Endothelial cell (in vitro differentiated cells): Measurements from ENCODE around the gene SMARCD1. TPM values are rescaled to one million over a fixed set of nuclear protein-coding genes. Genes with fewer than 3 reads are reported as not detected.
A peak's percentile ranks its signal among the peaks of the same experiment; 100 is the strongest.

ENCODE experiments used
- DNase-seq: peaks from one replicate; pipeline ENCODE4 v3.0.0; 2021; ENCODE audit warnings: low spot score
- H3K27ac Mint-ChIP-seq: one replicate; pipeline ENCODE4 v1.8.0; 2021; ENCODE audit warnings: mixed read lengths, inconsistent platforms; ENCODE audit not compliant: unreplicated experiment
- H3K27me3 Mint-ChIP-seq: one replicate; pipeline ENCODE4 v1.8.0; 2021; ENCODE audit warnings: mild to moderate bottlenecking, moderate library complexity, mixed read lengths, inconsistent platforms; ENCODE audit not compliant: unreplicated experiment
- H3K36me3 Mint-ChIP-seq: one replicate; pipeline ENCODE4 v1.8.0; 2021; ENCODE audit warnings: mild to moderate bottlenecking, low read depth, mixed read lengths, inconsistent platforms; ENCODE audit not compliant: unreplicated experiment
- H3K4me1 Mint-ChIP-seq: one replicate; pipeline ENCODE4 v1.8.0; 2021; ENCODE audit warnings: mild to moderate bottlenecking, mixed read lengths, inconsistent platforms; ENCODE audit not compliant: unreplicated experiment
- H3K4me3 Mint-ChIP-seq: one replicate; pipeline ENCODE4 v1.8.0; 2021; ENCODE audit warnings: mild to moderate bottlenecking, mixed read lengths, inconsistent platforms; ENCODE audit not compliant: unreplicated experiment
- H3K9me3 Mint-ChIP-seq: one replicate; pipeline ENCODE4 v1.8.0; 2021; ENCODE audit warnings: mixed read lengths, inconsistent platforms; ENCODE audit not compliant: unreplicated experiment
- total RNA-seq: library from RNA; stranded (reverse); fragmentation: NEBNext Ultra II Directional; extraction: Animal tissue kit (Norgen Biotek cat#: 25700); gene quantifications from one replicate; pipeline ENCODE4 v1.2.1, GENCODE V29; 2021; ENCODE audit not compliant: unreplicated experiment
- TF ChIP-seq, protein P1 (sequence below): fragments of 200-600 bp; sonication (generic); IDR thresholded peaks from one replicate; pipeline ENCODE4 v1.5.0; 2021; ENCODE audit warnings: antibody characterized with exemption; ENCODE audit not compliant: unreplicated experiment

The SMARCD1 gene
- total RNA-seq, 1 donor from 2014 or later = 101 TPM

GRCh38 chr12:50102131-50102531, 17.0 kb downstream of the SMARCD1 start:
- peaks cover 34% of the 10 kb centered on the region for H3K36me3 Mint-ChIP-seq
- TF ChIP-seq, protein P1, sequence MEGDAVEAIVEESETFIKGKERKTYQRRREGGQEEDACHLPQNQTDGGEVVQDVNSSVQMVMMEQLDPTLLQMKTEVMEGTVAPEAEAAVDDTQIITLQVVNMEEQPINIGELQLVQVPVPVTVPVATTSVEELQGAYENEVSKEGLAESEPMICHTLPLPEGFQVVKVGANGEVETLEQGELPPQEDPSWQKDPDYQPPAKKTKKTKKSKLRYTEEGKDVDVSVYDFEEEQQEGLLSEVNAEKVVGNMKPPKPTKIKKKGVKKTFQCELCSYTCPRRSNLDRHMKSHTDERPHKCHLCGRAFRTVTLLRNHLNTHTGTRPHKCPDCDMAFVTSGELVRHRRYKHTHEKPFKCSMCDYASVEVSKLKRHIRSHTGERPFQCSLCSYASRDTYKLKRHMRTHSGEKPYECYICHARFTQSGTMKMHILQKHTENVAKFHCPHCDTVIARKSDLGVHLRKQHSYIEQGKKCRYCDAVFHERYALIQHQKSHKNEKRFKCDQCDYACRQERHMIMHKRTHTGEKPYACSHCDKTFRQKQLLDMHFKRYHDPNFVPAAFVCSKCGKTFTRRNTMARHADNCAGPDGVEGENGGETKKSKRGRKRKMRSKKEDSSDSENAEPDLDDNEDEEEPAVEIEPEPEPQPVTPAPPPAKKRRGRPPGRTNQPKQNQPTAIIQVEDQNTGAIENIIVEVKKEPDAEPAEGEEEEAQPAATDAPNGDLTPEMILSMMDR = no peak
- H3K4me1 Mint-ChIP-seq = no peaks in the 10 kb centered on the region
- DNase-seq = no peak
- H3K27me3 Mint-ChIP-seq = peaks cover 6% of the 10 kb centered on the region
- H3K9me3 Mint-ChIP-seq = no peaks in the 10 kb centered on the region
- H3K4me3 Mint-ChIP-seq = no peak overlapping the region
- H3K27ac Mint-ChIP-seq = no peak overlapping the region

DNA sequence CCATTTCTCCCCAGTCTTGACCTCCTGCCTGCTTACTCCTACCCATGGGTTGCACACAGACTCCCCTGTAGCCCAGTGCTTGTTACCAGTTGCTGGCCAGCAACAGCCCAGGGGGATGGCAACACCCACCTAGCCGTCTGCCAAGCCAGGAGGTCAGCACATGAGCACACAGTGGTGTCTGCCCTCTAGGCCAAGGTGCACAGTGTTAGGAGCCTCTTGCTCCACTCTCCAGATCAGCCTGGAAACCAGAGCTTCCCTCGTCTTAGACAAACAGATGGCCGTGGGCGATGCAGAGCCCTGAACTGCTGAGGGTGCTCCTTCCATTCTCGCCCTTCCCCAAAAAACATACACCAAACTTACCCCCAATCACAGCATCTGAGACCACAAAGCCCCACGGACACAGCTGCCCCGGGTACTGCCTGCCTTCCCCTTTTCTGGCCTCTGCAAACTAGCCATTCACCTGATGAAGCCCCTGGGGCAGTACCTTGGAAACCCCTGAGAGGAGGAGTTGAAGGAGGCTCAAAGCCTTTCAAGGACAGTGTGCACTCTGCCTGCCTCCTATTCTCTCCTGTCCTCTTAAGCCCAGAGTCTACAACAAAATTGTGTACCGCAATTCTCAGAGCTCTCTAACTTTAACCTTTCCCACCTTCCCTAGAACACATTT, 17.6 kb downstream of the SMARCD1 start:
- DNase-seq = no peak
- H3K27me3 Mint-ChIP-seq = peaks cover 6% of the 10 kb centered on the region

DNA sequence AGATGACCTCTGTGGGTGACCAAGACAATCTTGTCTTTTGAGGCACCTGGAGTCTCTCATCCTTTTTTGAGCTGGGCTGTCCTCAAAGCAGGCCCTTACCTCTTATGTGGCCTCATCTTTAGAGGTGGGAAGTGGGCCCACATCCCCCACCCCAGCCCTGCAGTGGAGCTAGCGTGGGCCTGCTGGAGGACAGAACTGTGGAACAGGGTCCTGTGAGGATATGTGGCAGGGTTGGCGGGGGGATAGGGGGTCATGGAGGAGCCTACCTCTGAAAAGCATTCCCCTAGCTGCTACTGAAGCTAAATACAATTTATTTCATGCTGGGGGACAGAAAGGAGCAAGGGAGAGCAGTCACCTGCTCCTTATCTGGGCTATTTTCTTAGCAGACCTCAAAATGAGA, 18.2 kb downstream of the SMARCD1 start:
- peaks cover 10% of the 10 kb centered on the region for H3K27me3 Mint-ChIP-seq
- no peaks in the 10 kb centered on the region for H3K9me3 Mint-ChIP-seq
- peaks cover 27% of the 10 kb centered on the region for H3K36me3 Mint-ChIP-seq
- TF ChIP-seq, protein P1 = no peak
- DNase-seq = no peak
- peaks cover under 1% of the 10 kb centered on the region for H3K4me1 Mint-ChIP-seq
- no peak overlapping the region for H3K27ac Mint-ChIP-seq
- H3K4me3 Mint-ChIP-seq = peak overlapping the region; percentile 47

More for the DNA sequence above, 17.6 kb downstream of the SMARCD1 start:
- Mint-ChIP-seq H3K9me3 (no peaks in the 10 kb centered on the region), H3K4me3 (peak overlapping the region; percentile 47), H3K36me3 (peaks cover 32% of the 10 kb centered on the region), H3K4me1 (no peaks in the 10 kb centered on the region), H3K27ac (no peak overlapping the region)
- TF ChIP-seq, protein P1 = no peak

- peaks cover 11% of the 10 kb centered on the region for H3K27me3 Mint-ChIP-seq
- peaks cover 3% of the 10 kb centered on the region for H3K4me1 Mint-ChIP-seq
- H3K9me3 Mint-ChIP-seq = no peaks in the 10 kb centered on the region
- H3K4me3 Mint-ChIP-seq = peak within 1 kb of the TSS; percentile 47
- no peak within 1 kb of the TSS for H3K27ac Mint-ChIP-seq
- TF ChIP-seq, protein P1 = no peak
- DNase-seq = no peak
- peaks cover 22% of the 10 kb centered on the region for H3K36me3 Mint-ChIP-seq
Observed at GRCh38 chr12:50103767-50104321, 18.7 kb downstream of the SMARCD1 start, which contains the start of gene GPD1. Gene GPD1 (plus strand): TSS chr12:50104008. CDS start chr12:50104051, 43 bp downstream.
